ENCODE results near the gene FAM234A. TPM values are rescaled to one million over a fixed set of nuclear protein-coding genes. Genes with fewer than 3 reads are reported as not detected.

FAM234A gene
- total RNA-seq, 1 experiment from 2014 or later: 94.9 TPM

DNA sequence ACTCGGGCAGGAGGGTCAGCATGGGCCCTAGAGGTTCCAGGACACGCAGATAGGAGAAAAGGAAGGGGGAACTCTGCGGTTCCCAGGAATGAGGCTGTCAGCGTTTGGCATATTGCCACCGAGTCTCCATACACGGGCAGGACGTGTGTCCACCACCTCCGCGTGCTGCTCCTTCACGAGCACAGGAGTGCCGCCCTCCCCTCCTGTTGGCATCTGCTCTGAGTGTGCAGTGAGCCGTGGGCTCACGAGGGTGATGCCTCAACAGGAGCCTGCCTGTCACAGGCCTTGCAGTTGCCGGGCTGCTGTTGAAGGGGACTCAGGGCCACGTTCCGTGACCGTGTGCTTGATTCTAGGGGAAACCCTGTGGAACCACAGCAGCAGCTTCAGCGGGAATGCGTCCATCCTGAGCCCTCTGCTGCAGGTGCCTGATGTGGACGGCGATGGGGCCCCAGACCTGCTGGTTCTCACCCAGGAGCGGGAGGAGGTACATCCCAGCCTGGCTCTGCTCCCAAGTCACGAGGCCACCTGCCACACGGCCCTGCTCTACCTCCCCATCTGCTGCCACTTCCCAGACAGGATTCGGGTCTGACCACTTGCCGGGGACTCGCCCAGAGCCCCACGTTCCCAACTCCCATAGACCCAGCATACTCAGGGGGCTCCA, 26.5 kb downstream of the FAM234A start:
- Histone ChIP-seq H3K23me2 (ENCODE audit: insufficient read length, low read depth, low read length, poor library complexity, severe bottlenecking) (no peaks in the 10 kb centered on the region), H2AK5ac (ENCODE audit: insufficient read length, low read length) (no peak overlapping the region), H3K4me1 (ENCODE audit: insufficient read depth, low read length) (no peaks in the 10 kb centered on the region), H3K18ac (ENCODE audit: insufficient read length, low read depth, low read length) (no peak overlapping the region), H2BK120ac (ENCODE audit: low read depth, low read length, poor library complexity, severe bottlenecking) (no peak overlapping the region), H4K5ac (ENCODE audit: insufficient read length, low read depth, low read length) (no peak overlapping the region), H3K23ac (ENCODE audit: insufficient read length, low read depth, low read length) (no peak overlapping the region), H2AFZ (ENCODE audit: low read length) (no peak overlapping the region), H4K20me1 (ENCODE audit: control insufficient read depth, insufficient read depth, insufficient read length) (no peaks in the 10 kb centered on the region), H2BK12ac (ENCODE audit: insufficient read length, low read depth, low read length) (no peak overlapping the region), H3K56ac (ENCODE audit: insufficient read length, low read depth, low read length) (no peak overlapping the region), H2BK15ac (ENCODE audit: low read depth, low read length) (no peak overlapping the region), H3K4me2 (ENCODE audit: insufficient read depth, insufficient read length, low read length) (no peak overlapping the region), H4K91ac (ENCODE audit: insufficient read length, low read depth, low read length) (no peak overlapping the region), H4K8ac (replicated peaks; ENCODE audit: insufficient read length, low read depth, low read length) (no peak overlapping the region), H3K79me1 (ENCODE audit: insufficient read depth, low read depth, low read length, poor library complexity, severe bottlenecking) (no peaks in the 10 kb centered on the region), H3K27ac (ENCODE audit: insufficient read length, low read depth, low read length) (no peak overlapping the region), H3K9me3 (ENCODE audit: control insufficient read depth, low read depth, low read length) (no peaks in the 10 kb centered on the region), H3T11ph (ENCODE audit: low read length) (no peak overlapping the region), H3K14ac (ENCODE audit: insufficient read depth, low read length) (no peak overlapping the region), H3K4ac (ENCODE audit: low read depth, low read length) (no peak overlapping the region), H2BK20ac (ENCODE audit: low read depth, low read length, poor library complexity, severe bottlenecking) (no peak overlapping the region), H3K79me2 (ENCODE audit: insufficient read depth, low read length) (no peaks in the 10 kb centered on the region), H3K9ac (ENCODE audit: extremely low read depth, insufficient read length, low read length) (no peak overlapping the region), H3K27me3 (ENCODE audit: insufficient read depth, low read length) (no peaks in the 10 kb centered on the region), H2BK5ac (ENCODE audit: insufficient read length, low read length) (no peak overlapping the region)
- Mint-ChIP-seq H3K9me3 (no peaks in the 10 kb centered on the region), H3K4me3 (no peak overlapping the region), H3K36me3 (ENCODE audit: insufficient read depth in 1 of 3, low read depth in 3 of 3) (peaks cover 12 to 53% (median 27%) of the 10 kb centered on the region in 3 experiments; a peak in 6 of 7 replicates), H3K27me3 (ENCODE audit: low read depth) (no peaks in the 10 kb centered on the region), H3K4me1 (no peaks in the 10 kb centered on the region; a peak in 1 of 4 replicates), H3K27ac (peak overlapping the region in 1 of 3 experiments; percentile 44; a peak in 1 of 7 replicates)
- no CpG with 5 or more reads among the region's 28 CpGs for WGBS (ENCODE audit: extremely low coverage, insufficient read length, low lambda C conversion rate)
- TF ChIP-seq, protein P1, sequence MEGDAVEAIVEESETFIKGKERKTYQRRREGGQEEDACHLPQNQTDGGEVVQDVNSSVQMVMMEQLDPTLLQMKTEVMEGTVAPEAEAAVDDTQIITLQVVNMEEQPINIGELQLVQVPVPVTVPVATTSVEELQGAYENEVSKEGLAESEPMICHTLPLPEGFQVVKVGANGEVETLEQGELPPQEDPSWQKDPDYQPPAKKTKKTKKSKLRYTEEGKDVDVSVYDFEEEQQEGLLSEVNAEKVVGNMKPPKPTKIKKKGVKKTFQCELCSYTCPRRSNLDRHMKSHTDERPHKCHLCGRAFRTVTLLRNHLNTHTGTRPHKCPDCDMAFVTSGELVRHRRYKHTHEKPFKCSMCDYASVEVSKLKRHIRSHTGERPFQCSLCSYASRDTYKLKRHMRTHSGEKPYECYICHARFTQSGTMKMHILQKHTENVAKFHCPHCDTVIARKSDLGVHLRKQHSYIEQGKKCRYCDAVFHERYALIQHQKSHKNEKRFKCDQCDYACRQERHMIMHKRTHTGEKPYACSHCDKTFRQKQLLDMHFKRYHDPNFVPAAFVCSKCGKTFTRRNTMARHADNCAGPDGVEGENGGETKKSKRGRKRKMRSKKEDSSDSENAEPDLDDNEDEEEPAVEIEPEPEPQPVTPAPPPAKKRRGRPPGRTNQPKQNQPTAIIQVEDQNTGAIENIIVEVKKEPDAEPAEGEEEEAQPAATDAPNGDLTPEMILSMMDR (conservative IDR thresholded peaks at IDR 0.05): no peak
- DNase-seq: no peak

All from H9 (cell line).